NB4 (cell line): ENCODE data around the gene RERE.
"Not testable (repeated sequence)": the region's sequence is repeated elsewhere in the genome, so short reads cannot be mapped to it uniquely, and the experiment has no call there.

Source experiments
- DNase-seq: peaks from one replicate; pipeline ENCODE4 v3.0.0; 2010; ENCODE audit warnings: low read depth
- H3K4me3 ChIP-seq: one replicate; pipeline ENCODE4 v1.5.1; 2011; ENCODE audit warnings: mild to moderate bottlenecking, low read depth, low read length, moderate library complexity
- MYC ChIP-seq: IDR thresholded peaks from 2 replicates; pipeline ENCODE4 v1.6.1; 2011; ENCODE audit warnings: low read depth, low read length
- POLR2A ChIP-seq: IDR thresholded peaks from 2 replicates; pipeline ENCODE4 v1.6.1; 2011; ENCODE audit warnings: mild to moderate bottlenecking; ENCODE audit not compliant: insufficient read length; ENCODE audit errors: extremely low read depth
- TF ChIP-seq, protein P1 (sequence below): IDR thresholded peaks from 2 replicates; pipeline ENCODE4 v1.6.1; 2011; ENCODE audit warnings: low read depth, low read length
- TF ChIP-seq, protein P2 (sequence below): IDR thresholded peaks from one replicate; pipeline ENCODE4 v1.5.1; 2012; ENCODE audit warnings: low read depth, low read length

Gene RERE

DNA sequence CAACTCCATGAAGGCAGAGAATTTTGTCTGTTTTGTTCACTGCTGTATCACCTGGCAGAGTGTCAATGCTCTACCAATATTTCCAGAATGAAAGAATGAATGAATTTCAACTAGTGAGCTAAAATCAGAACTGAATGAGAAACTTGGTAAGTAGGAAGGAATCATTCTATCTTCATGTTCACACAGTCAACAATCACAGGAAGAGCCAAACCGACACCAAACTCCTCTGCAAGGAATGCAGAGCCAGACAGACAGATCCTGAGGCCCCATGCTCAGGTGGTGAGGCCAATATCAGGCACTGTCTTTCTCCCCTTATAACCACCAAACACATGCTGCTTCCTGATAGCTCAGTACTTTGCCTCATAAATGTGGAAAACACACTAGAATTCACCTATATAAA lies 360.4 kb downstream of the RERE start:
- H3K4me3 ChIP-seq: no peak overlapping the region
- TF ChIP-seq, protein P1, sequence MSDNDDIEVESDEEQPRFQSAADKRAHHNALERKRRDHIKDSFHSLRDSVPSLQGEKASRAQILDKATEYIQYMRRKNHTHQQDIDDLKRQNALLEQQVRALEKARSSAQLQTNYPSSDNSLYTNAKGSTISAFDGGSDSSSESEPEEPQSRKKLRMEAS: no peak
- TF ChIP-seq MYC: no peak
- no peak for TF ChIP-seq POLR2A
- TF ChIP-seq, protein P2, sequence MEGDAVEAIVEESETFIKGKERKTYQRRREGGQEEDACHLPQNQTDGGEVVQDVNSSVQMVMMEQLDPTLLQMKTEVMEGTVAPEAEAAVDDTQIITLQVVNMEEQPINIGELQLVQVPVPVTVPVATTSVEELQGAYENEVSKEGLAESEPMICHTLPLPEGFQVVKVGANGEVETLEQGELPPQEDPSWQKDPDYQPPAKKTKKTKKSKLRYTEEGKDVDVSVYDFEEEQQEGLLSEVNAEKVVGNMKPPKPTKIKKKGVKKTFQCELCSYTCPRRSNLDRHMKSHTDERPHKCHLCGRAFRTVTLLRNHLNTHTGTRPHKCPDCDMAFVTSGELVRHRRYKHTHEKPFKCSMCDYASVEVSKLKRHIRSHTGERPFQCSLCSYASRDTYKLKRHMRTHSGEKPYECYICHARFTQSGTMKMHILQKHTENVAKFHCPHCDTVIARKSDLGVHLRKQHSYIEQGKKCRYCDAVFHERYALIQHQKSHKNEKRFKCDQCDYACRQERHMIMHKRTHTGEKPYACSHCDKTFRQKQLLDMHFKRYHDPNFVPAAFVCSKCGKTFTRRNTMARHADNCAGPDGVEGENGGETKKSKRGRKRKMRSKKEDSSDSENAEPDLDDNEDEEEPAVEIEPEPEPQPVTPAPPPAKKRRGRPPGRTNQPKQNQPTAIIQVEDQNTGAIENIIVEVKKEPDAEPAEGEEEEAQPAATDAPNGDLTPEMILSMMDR: no peak
- DNase-seq: no peak

DNA sequence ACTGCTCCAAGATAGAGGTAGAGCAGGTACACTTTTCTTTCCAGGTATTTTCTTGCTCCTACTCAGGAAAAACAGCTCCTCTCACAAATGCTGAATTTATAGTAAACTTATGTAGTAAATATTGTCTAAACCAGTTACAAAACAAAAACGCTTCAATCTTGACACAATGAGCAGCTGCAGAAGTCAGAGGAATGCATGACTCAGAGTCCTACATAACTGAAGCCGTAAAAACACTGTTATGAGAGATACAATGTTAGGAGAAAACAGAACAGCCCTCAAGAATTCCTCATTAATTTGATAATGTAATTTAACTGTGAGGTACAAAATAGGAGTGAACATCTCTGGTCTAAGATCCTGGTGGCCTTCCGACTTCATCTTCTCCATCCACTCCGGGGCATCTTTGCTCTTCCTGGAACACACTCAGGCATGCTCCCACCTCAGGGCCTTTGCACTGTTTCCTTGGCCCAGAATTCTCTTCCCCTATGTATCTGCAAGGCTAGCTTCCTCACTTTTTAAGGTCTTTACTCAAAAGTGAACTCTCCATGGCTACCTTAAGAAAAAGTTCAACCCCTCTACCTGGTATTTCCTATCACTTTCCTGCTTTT lies 361.0 kb downstream of the RERE start:
- TF ChIP-seq, protein P2: no peak
- TF ChIP-seq POLR2A (no peak), MYC (no peak)
- TF ChIP-seq, protein P1: no peak
- no peak overlapping the region for H3K4me3 ChIP-seq
- no peak for DNase-seq

DNA sequence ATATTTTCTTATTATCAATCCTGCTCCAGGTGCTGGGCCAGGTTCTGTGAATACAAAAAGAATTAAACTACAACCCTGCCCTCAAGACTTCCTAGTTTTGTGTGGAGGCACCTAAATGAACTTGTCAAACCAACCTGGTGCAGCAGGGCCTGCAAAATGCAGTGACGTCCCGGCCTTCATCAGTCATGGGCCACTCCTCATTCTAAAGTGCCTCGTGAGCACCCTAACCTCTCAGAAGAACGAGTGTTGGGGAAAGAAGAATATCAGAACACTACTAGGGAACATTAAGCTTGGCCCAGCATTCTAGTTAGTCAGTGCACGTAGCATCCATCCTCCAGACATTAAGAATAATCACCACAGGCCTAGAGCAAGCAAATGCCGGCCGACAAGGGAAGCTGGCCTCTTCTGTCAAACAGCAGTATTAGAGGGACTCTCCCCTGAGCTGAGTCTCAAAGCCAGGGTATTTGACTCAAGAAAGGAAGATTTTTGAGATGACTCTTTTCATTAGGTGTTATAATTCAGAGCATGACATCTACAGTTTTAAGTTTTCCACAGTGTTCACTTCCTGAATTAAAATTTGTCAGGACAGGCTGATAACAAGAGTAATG lies 361.6 kb downstream of the RERE start:
- TF ChIP-seq MYC (no peak), POLR2A (no peak)
- TF ChIP-seq, protein P1: no peak
- TF ChIP-seq, protein P2: no peak
- no peak for DNase-seq

DNA sequence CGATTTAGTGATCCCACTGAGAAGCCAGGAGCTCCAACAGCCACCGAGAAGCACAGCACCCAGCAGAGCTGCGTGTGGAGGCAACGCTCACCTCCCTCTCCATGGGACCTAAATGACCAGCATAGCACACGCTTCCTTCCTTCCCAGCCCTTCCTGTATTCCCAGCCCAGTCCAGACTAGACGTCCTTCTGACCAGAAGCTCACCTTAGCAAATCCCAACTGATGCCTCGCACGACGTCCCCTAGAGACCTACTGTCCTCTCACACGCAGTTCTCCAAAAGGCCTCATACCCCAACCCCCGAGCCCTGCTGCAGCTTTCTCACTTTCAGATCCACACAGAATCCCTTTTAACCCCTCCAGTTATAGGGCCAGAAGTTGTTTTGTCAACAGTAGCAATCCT lies 367.1 kb downstream of the RERE start:
- no peak for DNase-seq
- no peak overlapping the region for H3K4me3 ChIP-seq
- TF ChIP-seq, protein P2: no peak
- TF ChIP-seq, protein P1: no peak
- TF ChIP-seq POLR2A (no peak), MYC (no peak)

More for the DNA sequence above, 361.6 kb downstream of the RERE start:
- H3K4me3 ChIP-seq: no peak overlapping the region

DNA sequence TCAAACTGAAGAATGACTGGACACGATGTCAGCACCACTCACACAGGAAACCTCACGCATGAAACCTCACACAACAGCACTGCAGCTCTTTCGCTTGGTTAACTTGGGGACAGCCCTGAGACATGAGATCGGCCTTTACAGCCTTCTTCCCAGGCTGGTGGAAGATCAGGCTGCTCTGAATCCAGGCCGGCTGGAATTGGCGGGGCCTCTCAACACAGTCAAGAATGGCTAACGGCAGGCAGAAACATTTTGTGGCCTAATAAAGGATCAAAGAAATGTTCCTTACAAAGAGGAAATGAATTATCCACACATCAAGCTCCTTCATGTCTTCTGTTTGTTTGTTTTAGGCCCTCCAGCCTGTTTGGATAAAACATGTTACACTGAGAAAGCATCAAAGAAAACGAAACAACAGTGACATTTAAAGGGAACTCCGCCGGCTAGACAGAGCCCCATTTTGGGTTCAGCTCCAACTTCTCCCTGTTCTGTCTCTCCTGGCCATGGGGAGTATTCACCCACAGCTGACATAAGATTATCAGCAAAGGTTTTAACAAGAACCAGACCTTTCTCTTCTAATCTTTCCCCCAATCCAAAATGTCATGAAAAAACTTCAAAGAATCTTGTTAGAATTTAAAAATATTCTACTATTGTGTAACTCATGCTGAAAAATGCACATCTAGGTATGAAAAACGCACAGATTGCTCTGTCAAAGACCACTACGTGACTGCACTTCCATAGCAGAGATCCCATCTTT lies 368.4 kb downstream of the RERE start:
- TF ChIP-seq POLR2A: no peak
- no peak for TF ChIP-seq MYC
- TF ChIP-seq, protein P1: no peak
- TF ChIP-seq, protein P2: no peak
- no peak for DNase-seq
- no peak overlapping the region for H3K4me3 ChIP-seq

DNA sequence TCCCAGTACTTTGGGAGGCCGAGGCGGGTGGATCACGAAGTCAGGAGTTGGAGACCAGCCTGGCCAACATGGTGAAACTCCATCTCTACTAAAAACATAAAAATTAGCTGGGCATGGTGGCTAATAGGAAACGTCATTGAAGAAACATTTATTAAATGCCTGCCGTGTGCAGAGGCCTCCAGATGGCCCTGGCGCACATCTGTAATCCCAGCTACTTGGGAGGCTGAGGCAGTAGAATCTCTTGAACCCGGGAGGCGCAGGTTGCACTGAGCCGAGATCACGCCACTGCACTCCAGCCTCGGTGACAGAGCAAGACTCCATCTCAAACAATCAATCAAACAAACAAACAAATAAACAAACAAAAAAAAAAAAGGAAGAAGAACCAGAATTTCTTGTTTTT lies 368.9 kb downstream of the RERE start:
- not testable (repeated sequence) for DNase-seq, H3K4me3 ChIP-seq
